ENCODE measurements around the gene PLCD3.

- TF ChIP-seq CTCF (IDR thresholded peaks at IDR 0.05; ENCODE audit: low read length) (no peak), EZH2 (optimal IDR thresholded peaks at IDR 0.05; ENCODE audit: low read depth, low read length) (no peak)
Measured at GRCh38 chr17:45093444-45094110, 38.7 kb downstream of the PLCD3 start.
